SIG-M5 treated with dmso at 0.1 percent for 504 hours (cell line): ENCODE data around the gene CALHM5.
A peak's percentile ranks its signal among the peaks of the same experiment; 100 is the strongest.

Source experiments
- DNase-seq: peaks from one replicate; lab custom pipeline; 2025; ENCODE audit not compliant: unreplicated experiment; lab: John Stamatoyannopoulos, UW

CALHM5 gene

GRCh38 chr6:116507324-116507723, 4.1 kb upstream of the CALHM5 start:
- DNase-seq = no peak

GRCh38 chr6:116508527-116508926, 2.9 kb upstream of the CALHM5 start:
- no peak for DNase-seq

GRCh38 chr6:116512111-116512559, 696 bp downstream of the CALHM5 start:
- DNase-seq = no peak

GRCh38 chr6:116512734-116513133, 1.3 kb downstream of the CALHM5 start:
- no peak for DNase-seq

- no peak for DNase-seq
These were observed 1.9 kb downstream of the CALHM5 start for GRCh38 chr6:116513224-116513875.

- no peak for DNase-seq
These were observed 2.7 kb downstream of the CALHM5 start for GRCh38 chr6:116514111-116514510.

GRCh38 chr6:116515141-116515540, 3.7 kb downstream of the CALHM5 start:
- DNase-seq = no peak

- DNase-seq = no peak
These were observed 7.4 kb downstream of the CALHM5 start for GRCh38 chr6:116518621-116519368.

GRCh38 chr6:116522896-116523295, 11.5 kb downstream of the CALHM5 start:
- no peak for DNase-seq

GRCh38 chr6:116524236-116524635, 12.8 kb downstream of the CALHM5 start:
- no peak for DNase-seq

GRCh38 chr6:116528133-116528532, 16.7 kb downstream of the CALHM5 start:
- DNase-seq = no peak

GRCh38 chr6:116528780-116529179, 17.3 kb downstream of the CALHM5 start:
- no peak for DNase-seq

GRCh38 chr6:116529466-116530290, 18.2 kb downstream of the CALHM5 start:
- no peak for DNase-seq

- no peak for DNase-seq
These were observed 19.0 kb downstream of the CALHM5 start for GRCh38 chr6:116530436-116530835.

- DNase-seq = peak; percentile 72
These were observed 20.5 kb downstream of the CALHM5 start for GRCh38 chr6:116531675-116532570.

- DNase-seq = no peak
These were observed 22.0 kb downstream of the CALHM5 start for GRCh38 chr6:116533233-116533957.

GRCh38 chr6:116535109-116535508, 23.7 kb downstream of the CALHM5 start:
- no peak for DNase-seq

GRCh38 chr6:116536216-116536621, 24.8 kb downstream of the CALHM5 start:
- peak; percentile 63 for DNase-seq

- DNase-seq = no peak
These were observed 31.0 kb downstream of the CALHM5 start for GRCh38 chr6:116542426-116542825.

- DNase-seq = no peak
These were observed 31.7 kb downstream of the CALHM5 start for GRCh38 chr6:116543149-116543548.
